H1 (cell line): ENCODE data around the gene CNTROB. TPM values are rescaled to one million over a fixed set of nuclear protein-coding genes. Genes with fewer than 3 reads are reported as not detected.

Experiments
- CBX8 ChIP-seq: fragments of 300-800, 300-1000 bp; sonication (generic); IDR thresholded peaks from 2 replicates; pipeline ENCODE4 v1.7.1; 2016; ENCODE audit warnings: low read depth, low read length, borderline replicate concordance
- CEBPB ChIP-seq: IDR thresholded peaks from 2 replicates; pipeline ENCODE4 v1.6.1; 2012; ENCODE audit warnings: low read depth, low read length
- CTCF ChIP-seq, 3 experiments: IDR thresholded peaks; 1 replicate in 2 of 3; 2 replicates in 1 of 3; pipeline versions ENCODE4 v1.5.1 to v1.6.1; 2011; ENCODE audit warnings: low read length in 3 of 3, mild to moderate bottlenecking in 3 of 3, inconsistent platforms in 2 of 3, low read depth in 1 of 3, moderate library complexity in 1 of 3; ENCODE audit not compliant: insufficient read depth in 1 of 3; ENCODE audit errors: control extremely low read depth in 1 of 3
- polyA plus RNA-seq, 7 experiments: library from polyadenylated mRNA; depleted of rRNA in 3 of 7; stranded (reverse) in 5 of 7; unstranded in 2 of 7; fragments of >200 nt in 5 of 7; fragments of 200-250 nt in 2 of 7; gene quantifications; 1 replicate in 5 of 7; 2 replicates in 1 of 7; 4 replicates in 1 of 7; pipeline versions ENCODE4 v1.2.1 to v1.2.3, GENCODE V29; 2011 to 2013; ENCODE audit warnings: missing spikeins in 2 of 7, mixed read lengths in 2 of 7
- total RNA-seq: library from RNA; stranded (reverse); fragmentation: NEBNext Ultra II Directional; extraction: Animal tissue kit (Norgen Biotek cat#: 25700); gene quantifications from 2 replicates; pipeline ENCODE4 v1.2.1, GENCODE V29; 2021

CNTROB gene
- total and polyA plus RNA-seq, 2 of the 8 experiments (the other 6 are each of a cell fraction or from before 2014, with no cell fraction given) = 20.5 to 31.9 TPM

- TF ChIP-seq CBX8 (no peak), CEBPB (no peak), CTCF (IDR thresholded peaks at IDR 0.05; ENCODE audit: control extremely low read depth in 1 of 3, insufficient read depth in 1 of 3, low read depth in 1 of 3, low read length in 3 of 3) (no peak)
Measured at GRCh38 chr17:7893187-7893880, 38.7 kb upstream of the CNTROB start (continued).
